Smooth muscle cell (in vitro differentiated cells): Measurements from ENCODE around the gene PDE4B. TPM values are rescaled to one million over a fixed set of nuclear protein-coding genes. Genes with fewer than 3 reads are reported as not detected.
A peak's percentile ranks its signal among the peaks of the same experiment; 100 is the strongest.

Experiments
- DNase-seq: peaks from one replicate; lab custom pipeline; 2025; ENCODE audit not compliant: unreplicated experiment; lab: John Stamatoyannopoulos, UW
- H2AFZ ChIP-seq: fragments of 200-600 bp; sonication (generic); 2 replicates; pipeline ENCODE4 v1.6.0; 2016; ENCODE audit warnings: antibody characterized with exemption, low read depth, mild to moderate bottlenecking
- H3F3A ChIP-seq: fragments of 200-600 bp; sonication (generic); 2 replicates; pipeline ENCODE4 v1.6.0; 2017; ENCODE audit warnings: antibody characterized with exemption, low read depth
- H3K27ac ChIP-seq: fragments of 200-600 bp; sonication (generic); 2 replicates; pipeline ENCODE4 v1.5.1; 2016; ENCODE audit warnings: low read depth, mild to moderate bottlenecking
- H3K27me3 ChIP-seq: fragments of 200-600 bp; sonication (generic); 2 replicates; pipeline ENCODE4 v1.6.1; 2016; ENCODE audit warnings: low read depth, mild to moderate bottlenecking
- H3K36me3 ChIP-seq: fragments of 200-600 bp; sonication (generic); 2 replicates; pipeline ENCODE4 v1.5.1; 2016; ENCODE audit warnings: low read depth
- H3K4me1 ChIP-seq: fragments of 200-600 bp; sonication (generic); 2 replicates; pipeline ENCODE4 v1.5.1; 2016; ENCODE audit warnings: low read depth
- H3K4me2 ChIP-seq: fragments of 200-600 bp; sonication (generic); 2 replicates; pipeline ENCODE4 v1.6.0; 2016; ENCODE audit warnings: mild to moderate bottlenecking
- H3K4me3 ChIP-seq: fragments of 200-600 bp; sonication (generic); 2 replicates; pipeline ENCODE4 v1.5.1; 2016; ENCODE audit warnings: mild to moderate bottlenecking
- H3K79me2 ChIP-seq: fragments of 200-600 bp; sonication (generic); 2 replicates; pipeline ENCODE4 v1.6.0; 2016; ENCODE audit warnings: low read depth, mild to moderate bottlenecking
- H3K9ac ChIP-seq: fragments of 200-600 bp; sonication (generic); 2 replicates; pipeline ENCODE4 v1.6.0; 2016; ENCODE audit warnings: low read depth
- H3K9me3 ChIP-seq: fragments of 200-600 bp; sonication (generic); replicated peaks from 2 replicates; pipeline ENCODE4 v1.5.1; 2016; ENCODE audit warnings: low read depth
- H4K20me1 ChIP-seq: fragments of 200-600 bp; sonication (generic); 2 replicates; pipeline ENCODE4 v1.6.0; 2016; ENCODE audit warnings: low read depth
- WGBS: methylation state at CpG from one replicate; pipeline ENCODE4 v1.1.7; 2016; ENCODE audit warnings: low lambda C conversion rate; 5-methylcytosine and 5-hydroxymethylcytosine counted together
- polyA plus RNA-seq: library from polyadenylated mRNA; unstranded; fragments of >200 nt; fragmentation: Nextera tagmentation; extraction: Ambion mirVana; gene quantifications from 2 replicates; pipeline ENCODE4 v1.2.1, GENCODE V29; 2016
- total RNA-seq: library from RNA; depleted of rRNA; stranded (reverse); fragments of >200 nt; gene quantifications from 2 replicates; pipeline ENCODE4 v1.2.3, GENCODE V29; 2014
- TF ChIP-seq, protein P1 (sequence below): fragments of 200-600 bp; sonication (generic); IDR thresholded peaks from 2 replicates; pipeline ENCODE4 v1.5.1; 2017; ENCODE audit warnings: borderline replicate concordance, mild to moderate bottlenecking, antibody characterized with exemption; ENCODE audit not compliant: insufficient read depth, poor library complexity, severe bottlenecking

PDE4B gene
- total and polyA plus RNA-seq, 2 experiments from 2014 or later, result 18.5 to 24.8 TPM

DNA sequence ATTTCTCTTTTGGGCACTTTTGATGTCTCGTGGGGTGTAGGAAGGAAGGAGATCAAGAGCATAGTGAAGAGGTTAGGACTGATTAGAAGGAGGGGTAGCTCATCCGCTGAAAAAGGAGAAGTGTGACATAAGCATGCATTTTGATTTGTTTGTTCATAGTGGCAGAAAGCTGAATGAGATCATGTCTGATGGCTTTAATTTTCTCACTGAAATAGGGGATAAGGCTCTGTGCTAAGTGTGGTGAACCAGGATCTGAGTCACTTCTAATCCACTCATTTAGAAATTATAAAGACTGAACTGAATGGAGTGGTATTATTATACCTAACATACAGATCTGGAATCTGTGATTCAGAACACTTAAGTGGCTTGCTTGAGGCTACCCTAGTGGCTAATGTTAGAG lies 344.5 kb downstream of the PDE4B start:
- TF ChIP-seq, protein P1, sequence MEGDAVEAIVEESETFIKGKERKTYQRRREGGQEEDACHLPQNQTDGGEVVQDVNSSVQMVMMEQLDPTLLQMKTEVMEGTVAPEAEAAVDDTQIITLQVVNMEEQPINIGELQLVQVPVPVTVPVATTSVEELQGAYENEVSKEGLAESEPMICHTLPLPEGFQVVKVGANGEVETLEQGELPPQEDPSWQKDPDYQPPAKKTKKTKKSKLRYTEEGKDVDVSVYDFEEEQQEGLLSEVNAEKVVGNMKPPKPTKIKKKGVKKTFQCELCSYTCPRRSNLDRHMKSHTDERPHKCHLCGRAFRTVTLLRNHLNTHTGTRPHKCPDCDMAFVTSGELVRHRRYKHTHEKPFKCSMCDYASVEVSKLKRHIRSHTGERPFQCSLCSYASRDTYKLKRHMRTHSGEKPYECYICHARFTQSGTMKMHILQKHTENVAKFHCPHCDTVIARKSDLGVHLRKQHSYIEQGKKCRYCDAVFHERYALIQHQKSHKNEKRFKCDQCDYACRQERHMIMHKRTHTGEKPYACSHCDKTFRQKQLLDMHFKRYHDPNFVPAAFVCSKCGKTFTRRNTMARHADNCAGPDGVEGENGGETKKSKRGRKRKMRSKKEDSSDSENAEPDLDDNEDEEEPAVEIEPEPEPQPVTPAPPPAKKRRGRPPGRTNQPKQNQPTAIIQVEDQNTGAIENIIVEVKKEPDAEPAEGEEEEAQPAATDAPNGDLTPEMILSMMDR, result no peak
- H3K4me1 ChIP-seq, result no peaks in the 10 kb centered on the region
- H3K79me2 ChIP-seq, result no peaks in the 10 kb centered on the region
- no peak for DNase-seq
- H3K27me3 ChIP-seq, result no peaks in the 10 kb centered on the region
- H2AFZ ChIP-seq, result no peak overlapping the region
- no peak overlapping the region for H3K4me3 ChIP-seq
- WGBS, result 36% methylated on average over 2 of the region's 2 CpGs
- H4K20me1 ChIP-seq, result no peaks in the 10 kb centered on the region
- no peak overlapping the region for H3K9ac ChIP-seq
- H3K36me3 ChIP-seq, result no peaks in the 10 kb centered on the region
- H3K27ac ChIP-seq, result peak overlapping the region; percentile 23
- H3F3A ChIP-seq, result no peaks in the 10 kb centered on the region
- no peak overlapping the region for H3K4me2 ChIP-seq
- H3K9me3 ChIP-seq, result no peaks in the 10 kb centered on the region

DNA sequence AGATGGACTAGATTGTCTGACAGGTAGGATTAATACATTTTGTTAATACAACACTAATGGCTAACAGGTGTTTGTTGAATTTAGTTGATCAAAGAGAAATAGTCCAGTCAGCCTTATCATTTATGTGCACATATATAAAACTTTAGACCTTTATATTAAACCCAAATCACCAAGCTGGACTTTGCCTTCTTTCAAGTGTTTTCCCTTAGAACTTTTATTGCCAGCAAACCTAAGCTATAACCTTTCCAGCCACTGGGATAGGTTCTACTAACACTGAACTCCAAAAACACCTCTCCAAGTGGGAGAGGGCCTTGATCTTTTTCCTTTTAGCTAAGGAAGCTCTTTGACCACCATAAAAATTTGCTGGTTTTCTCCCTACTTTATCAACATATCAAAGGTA lies 345.9 kb downstream of the PDE4B start:
- TF ChIP-seq, protein P1, result no peak
- Histone ChIP-seq H3K27ac (no peak overlapping the region), H3K79me2 (no peaks in the 10 kb centered on the region), H3K4me2 (no peak overlapping the region), H4K20me1 (no peaks in the 10 kb centered on the region), H3F3A (no peaks in the 10 kb centered on the region), H3K27me3 (peaks cover 8% of the 10 kb centered on the region), H3K4me3 (no peak overlapping the region), H3K4me1 (no peaks in the 10 kb centered on the region), H3K9ac (no peak overlapping the region), H3K9me3 (no peaks in the 10 kb centered on the region), H3K36me3 (no peaks in the 10 kb centered on the region), H2AFZ (no peak overlapping the region)
- no peak for DNase-seq

DNA sequence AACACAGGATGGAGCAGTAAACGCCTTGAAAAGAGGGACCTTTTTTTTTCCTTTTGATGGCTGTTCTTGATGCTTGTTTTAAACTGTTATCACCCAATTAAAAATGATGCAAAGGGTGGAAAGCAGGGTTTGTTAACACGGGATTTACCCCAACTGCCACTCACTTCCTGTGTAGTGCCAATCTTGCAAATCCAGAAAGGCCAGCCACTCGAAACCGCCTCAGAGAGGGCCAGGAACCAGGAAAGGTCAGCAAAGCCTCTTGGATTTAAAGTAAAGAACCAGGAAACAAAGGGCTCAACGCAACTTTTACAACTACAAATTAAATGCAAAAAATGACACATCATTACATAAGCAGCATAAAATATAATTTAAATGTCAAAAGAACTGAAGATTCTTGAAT lies 347.4 kb downstream of the PDE4B start:
- H3K27me3 ChIP-seq, result peaks cover 18% of the 10 kb centered on the region
- no peaks in the 10 kb centered on the region for H3K4me1 ChIP-seq
- H2AFZ ChIP-seq, result no peak overlapping the region
- H3K4me2 ChIP-seq, result no peak overlapping the region
- no peaks in the 10 kb centered on the region for H3K36me3 ChIP-seq
- H3K9ac ChIP-seq, result no peak overlapping the region
- no peak overlapping the region for H3K4me3 ChIP-seq
- no peak overlapping the region for H3K27ac ChIP-seq
- no peaks in the 10 kb centered on the region for H3K9me3 ChIP-seq
- WGBS, result 41% methylated on average over 5 of the region's 5 CpGs
- TF ChIP-seq, protein P1, result no peak
- DNase-seq, result no peak
- H4K20me1 ChIP-seq, result no peaks in the 10 kb centered on the region
- no peaks in the 10 kb centered on the region for H3F3A ChIP-seq
- no peaks in the 10 kb centered on the region for H3K79me2 ChIP-seq

DNA sequence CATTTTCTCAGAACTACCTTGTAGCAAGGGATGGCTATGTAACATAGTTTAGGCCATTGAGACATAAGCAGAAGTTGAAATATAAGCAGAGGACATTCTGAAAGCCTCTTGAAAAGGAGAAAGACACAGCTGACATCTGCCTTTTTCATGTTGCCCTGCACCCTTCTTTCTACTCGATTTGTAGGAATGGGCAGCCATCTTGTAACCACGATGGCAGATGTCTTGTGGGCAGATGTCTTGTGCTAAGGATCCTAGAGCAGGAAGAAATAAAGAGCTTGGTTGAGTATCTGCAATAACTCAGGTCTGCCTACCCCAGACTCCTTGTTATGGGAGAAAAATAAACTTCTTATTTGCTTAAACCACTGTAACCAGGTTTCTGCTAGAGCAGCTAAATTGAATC lies 351.0 kb downstream of the PDE4B start:
- H2AFZ ChIP-seq, result no peak overlapping the region
- no peak overlapping the region for H3K4me3 ChIP-seq
- H3K79me2 ChIP-seq, result no peaks in the 10 kb centered on the region
- no peaks in the 10 kb centered on the region for H4K20me1 ChIP-seq
- peaks cover 20% of the 10 kb centered on the region for H3K27me3 ChIP-seq
- H3K4me1 ChIP-seq, result no peaks in the 10 kb centered on the region
- WGBS, result 35% methylated on average over 2 of the region's 2 CpGs
- TF ChIP-seq, protein P1, result no peak
- H3K27ac ChIP-seq, result no peak overlapping the region
- DNase-seq, result no peak
- H3K9me3 ChIP-seq, result no peaks in the 10 kb centered on the region
- no peaks in the 10 kb centered on the region for H3K36me3 ChIP-seq
- H3K9ac ChIP-seq, result no peak overlapping the region
- no peaks in the 10 kb centered on the region for H3F3A ChIP-seq
- H3K4me2 ChIP-seq, result no peak overlapping the region
